HS-5 (cell line): ENCODE measurements around the gene KCNH2.
"Not testable (repeated sequence)": the region's sequence is repeated elsewhere in the genome, so short reads cannot be mapped to it uniquely, and the experiment has no call there.

Source experiments
- DNase-seq: peaks from one replicate; pipeline ENCODE4 v3.0.0-alpha.2; 2012; ENCODE audit warnings: low read depth

Gene KCNH2

GRCh38 chr7:150934045-150934766, 43.9 kb downstream of the KCNH2 start:
- DNase-seq: no peak

- DNase-seq: no peak
These were observed 46.8 kb downstream of the KCNH2 start for GRCh38 chr7:150931199-150931869.

- DNase-seq: no peak
These were observed 49.6 kb downstream of the KCNH2 start for GRCh38 chr7:150928541-150928940.

GRCh38 chr7:150927956-150928344, 50.2 kb downstream of the KCNH2 start:
- DNase-seq: no peak

GRCh38 chr7:150927157-150927955, 50.8 kb downstream of the KCNH2 start:
- no peak for DNase-seq

- DNase-seq: no peak
These were observed 52.1 kb downstream of the KCNH2 start for GRCh38 chr7:150926066-150926465.

- DNase-seq: no peak
These were observed 53.7 kb downstream of the KCNH2 start for GRCh38 chr7:150924369-150924781.

- no peak for DNase-seq
These were observed 54.3 kb downstream of the KCNH2 start for GRCh38 chr7:150923802-150924201.

- DNase-seq: no peak
These were observed 54.9 kb downstream of the KCNH2 start for GRCh38 chr7:150923196-150923595.

- DNase-seq: no peak
These were observed 59.0 kb downstream of the KCNH2 start for GRCh38 chr7:150919160-150919559.

- DNase-seq: no peak
These were observed 59.7 kb downstream of the KCNH2 start for GRCh38 chr7:150918378-150918777.

- DNase-seq: no peak
These were observed 60.2 kb downstream of the KCNH2 start for GRCh38 chr7:150917969-150918368.

GRCh38 chr7:150916670-150917069, 61.5 kb downstream of the KCNH2 start:
- DNase-seq: no peak

GRCh38 chr7:150914966-150915365, 63.2 kb downstream of the KCNH2 start:
- no peak for DNase-seq

GRCh38 chr7:150914196-150914595, 63.9 kb downstream of the KCNH2 start:
- no peak for DNase-seq

GRCh38 chr7:150912427-150912826, 65.7 kb downstream of the KCNH2 start:
- no peak for DNase-seq

GRCh38 chr7:150911590-150912267, 66.4 kb downstream of the KCNH2 start:
- no peak for DNase-seq

GRCh38 chr7:150910996-150911422, 67.1 kb downstream of the KCNH2 start:
- no peak for DNase-seq

- not testable (repeated sequence) for DNase-seq
These were observed 67.7 kb downstream of the KCNH2 start for GRCh38 chr7:150910305-150910995.

- DNase-seq: no peak
These were observed 68.7 kb downstream of the KCNH2 start for GRCh38 chr7:150909200-150909995.

- DNase-seq: no peak
These were observed 69.9 kb downstream of the KCNH2 start for GRCh38 chr7:150908173-150908572.
